Trophoblast cell (in vitro differentiated cells and primary cell): ENCODE data around the gene PALLD.

Experiments
- DNase-seq, 2 donors: peaks; one replicate each; pipeline ENCODE4 v3.0.0-alpha.2; 2016
- H2AFZ ChIP-seq: 2 replicates; pipeline ENCODE4 v1.6.1; 2013; ENCODE audit warnings: low read length, moderate library complexity, mild to moderate bottlenecking; ENCODE audit not compliant: insufficient read depth, poor library complexity
- H2AK5ac ChIP-seq: 2 replicates; pipeline ENCODE4 v1.6.1; 2013; ENCODE audit warnings: mild to moderate bottlenecking, low read length
- H2BK120ac ChIP-seq: 2 replicates; pipeline ENCODE4 v1.6.1; 2013; ENCODE audit warnings: low read length, mild to moderate bottlenecking, moderate library complexity; ENCODE audit not compliant: insufficient read depth, poor library complexity
- H2BK12ac ChIP-seq: 2 replicates; pipeline ENCODE4 v1.6.1; 2013; ENCODE audit warnings: mild to moderate bottlenecking, low read length, moderate library complexity
- H2BK5ac ChIP-seq: 2 replicates; pipeline ENCODE4 v1.6.1; 2013; ENCODE audit warnings: low read length, low read depth, moderate library complexity, mild to moderate bottlenecking; ENCODE audit not compliant: poor library complexity
- H3K14ac ChIP-seq: 2 replicates; pipeline ENCODE4 v1.6.1; 2013; ENCODE audit warnings: mild to moderate bottlenecking, low read length
- H3K18ac ChIP-seq: 2 replicates; pipeline ENCODE4 v1.6.1; 2013; ENCODE audit warnings: mild to moderate bottlenecking, low read length
- H3K23ac ChIP-seq: 2 replicates; pipeline ENCODE4 v1.6.1; 2013; ENCODE audit warnings: low read length
- H3K27ac ChIP-seq: 2 replicates; pipeline ENCODE4 v1.5.1; 2013; ENCODE audit warnings: low read depth, mild to moderate bottlenecking, inconsistent platforms, low read length, moderate library complexity
- H3K27me3 ChIP-seq: 2 replicates; pipeline ENCODE4 v1.6.1; 2013; ENCODE audit warnings: inconsistent platforms, mild to moderate bottlenecking, low read length, moderate library complexity; ENCODE audit not compliant: insufficient read depth
- H3K36me3 ChIP-seq, 2 experiments: 1 replicate in 1 of 2; 2 replicates in 1 of 2; pipeline ENCODE4 v1.6.1; 2013; ENCODE audit warnings: low read length in 2 of 2, mild to moderate bottlenecking in 2 of 2, moderate library complexity in 1 of 2; ENCODE audit not compliant: insufficient read depth in 2 of 2, control insufficient read depth in 1 of 2
- H3K4ac ChIP-seq: 2 replicates; pipeline ENCODE4 v1.6.1; 2013; ENCODE audit warnings: low read depth, mild to moderate bottlenecking, low read length, moderate library complexity
- H3K4me1 ChIP-seq, 2 experiments: 1 replicate in 1 of 2; 2 replicates in 1 of 2; pipeline ENCODE4 v1.6.1; 2013; ENCODE audit warnings: low read length in 2 of 2, mild to moderate bottlenecking in 2 of 2, moderate library complexity in 1 of 2; ENCODE audit not compliant: insufficient read depth in 2 of 2, control insufficient read depth in 1 of 2
- H3K4me2 ChIP-seq: 2 replicates; pipeline ENCODE4 v1.6.1; 2013; ENCODE audit warnings: inconsistent platforms, mild to moderate bottlenecking, low read length, moderate library complexity
- H3K4me3 ChIP-seq: 2 replicates; pipeline ENCODE4 v1.5.1; 2013; ENCODE audit warnings: mild to moderate bottlenecking, low read depth, low read length, inconsistent platforms
- H3K79me1 ChIP-seq: one replicate; pipeline ENCODE4 v1.6.1; 2013; ENCODE audit warnings: low read length
- H3K79me2 ChIP-seq: 2 replicates; pipeline ENCODE4 v1.6.1; 2013; ENCODE audit warnings: low read length, mild to moderate bottlenecking; ENCODE audit not compliant: control insufficient read depth, insufficient read depth, poor library complexity
- H3K9ac ChIP-seq: 2 replicates; pipeline ENCODE4 v1.6.1; 2013; ENCODE audit warnings: mild to moderate bottlenecking, low read length
- H3K9me3 ChIP-seq: 2 replicates; pipeline ENCODE4 v1.6.1; 2013; ENCODE audit warnings: low read depth, mild to moderate bottlenecking, control low read depth, inconsistent platforms, low read length; ENCODE audit not compliant: insufficient read depth
- H4K12ac ChIP-seq: 2 replicates; pipeline ENCODE4 v1.6.1; 2013; ENCODE audit warnings: low read depth, mild to moderate bottlenecking, low read length, moderate library complexity
- H4K8ac ChIP-seq: 2 replicates; pipeline ENCODE4 v1.6.1; 2013; ENCODE audit warnings: low read depth, mild to moderate bottlenecking, low read length, moderate library complexity
- H4K91ac ChIP-seq: one replicate; pipeline ENCODE4 v1.6.1; 2013; ENCODE audit warnings: low read depth, mild to moderate bottlenecking, low read length, moderate library complexity
- WGBS: extraction: QIAGEN DNeasy Blood & Tissue Kit; methylation state at CpG from one replicate; pipeline ENCODE4 v1.1.7; 2013; ENCODE audit warnings: missing lambda C conversion rate; ENCODE audit not compliant: insufficient read length, insufficient coverage; ENCODE audit errors: extremely low coverage; 5-methylcytosine and 5-hydroxymethylcytosine counted together

The PALLD gene

GRCh38 chr4:168486912-168487281 lies 10.0 kb upstream of the PALLD start:
- Histone ChIP-seq H2AFZ (no peak overlapping the region), H3K4me2 (no peak overlapping the region), H3K79me1 (peaks cover 2% of the 10 kb centered on the region), H3K36me3 (no peaks in the 10 kb centered on the region), H2BK12ac (no peak overlapping the region), H3K18ac (no peak overlapping the region), H3K9ac (no peak overlapping the region), H3K23ac (no peak overlapping the region), H4K91ac (no peak overlapping the region), H3K27ac (no peak overlapping the region), H3K14ac (no peak overlapping the region), H3K9me3 (no peaks in the 10 kb centered on the region), H3K4ac (no peak overlapping the region), H3K4me3 (no peak overlapping the region), H3K4me1 (peaks cover 0 to 6% of the 10 kb centered on the region in 2 experiments), H4K12ac (no peak overlapping the region), H2BK120ac (no peak overlapping the region), H3K27me3 (no peaks in the 10 kb centered on the region), H2AK5ac (no peak overlapping the region), H2BK5ac (no peak overlapping the region), H3K79me2 (no peaks in the 10 kb centered on the region), H4K8ac (no peak overlapping the region)
- DNase-seq = peak; percentile 43 to 73
- no CpG with 5 or more reads among the region's 1 CpG for WGBS

GRCh38 chr4:168487282-168488035 lies 9.4 kb upstream of the PALLD start:
- no peak overlapping the region for H3K23ac ChIP-seq
- H3K27ac ChIP-seq = no peak overlapping the region
- H3K4me3 ChIP-seq = no peak overlapping the region
- H3K27me3 ChIP-seq = no peaks in the 10 kb centered on the region
- no peaks in the 10 kb centered on the region for H3K79me2 ChIP-seq
- no peak overlapping the region for H3K18ac ChIP-seq
- no peak overlapping the region for H3K14ac ChIP-seq
- no peak overlapping the region for H4K8ac ChIP-seq
- no peak overlapping the region for H4K91ac ChIP-seq
- DNase-seq = peak; percentile 97 to 99
- no peak overlapping the region for H3K4ac ChIP-seq
- no peak overlapping the region for H3K9ac ChIP-seq
- peaks cover 2% of the 10 kb centered on the region for H3K79me1 ChIP-seq
- H2AK5ac ChIP-seq = no peak overlapping the region
- no peak overlapping the region for H2BK120ac ChIP-seq
- H2AFZ ChIP-seq = no peak overlapping the region
- H3K4me2 ChIP-seq = no peak overlapping the region
- no peak overlapping the region for H4K12ac ChIP-seq
- no peak overlapping the region for H2BK12ac ChIP-seq
- peaks cover 0 to 6% of the 10 kb centered on the region in 2 experiments for H3K4me1 ChIP-seq
- no peaks in the 10 kb centered on the region for H3K9me3 ChIP-seq
- 100% methylated on average over 1 of the region's 9 CpGs for WGBS
- no peaks in the 10 kb centered on the region for H3K36me3 ChIP-seq
- H2BK5ac ChIP-seq = no peak overlapping the region

- Histone ChIP-seq H3K14ac (no peak overlapping the region), H3K4me1 (peaks cover 0 to 6% of the 10 kb centered on the region in 2 experiments), H4K91ac (no peak overlapping the region), H3K4me3 (no peak overlapping the region), H3K18ac (no peak overlapping the region), H3K4me2 (no peak overlapping the region), H3K9me3 (no peaks in the 10 kb centered on the region), H2BK5ac (no peak overlapping the region), H3K27ac (no peak overlapping the region), H4K12ac (no peak overlapping the region), H3K4ac (no peak overlapping the region), H2BK12ac (no peak overlapping the region), H3K27me3 (no peaks in the 10 kb centered on the region), H3K9ac (no peak overlapping the region), H2AFZ (no peak overlapping the region), H2AK5ac (no peak overlapping the region), H3K36me3 (no peaks in the 10 kb centered on the region), H4K8ac (no peak overlapping the region), H2BK120ac (no peak overlapping the region), H3K23ac (no peak overlapping the region), H3K79me2 (no peaks in the 10 kb centered on the region), H3K79me1 (peaks cover 2% of the 10 kb centered on the region)
- no CpG with 5 or more reads among the region's 3 CpGs for WGBS
- peak in 1 of 2 donors; percentile 58 for DNase-seq
These were observed 8.0 kb upstream of the PALLD start for GRCh38 chr4:168488869-168489274.

GRCh38 chr4:168489616-168490015 lies 7.2 kb upstream of the PALLD start:
- Histone ChIP-seq H3K36me3 (no peaks in the 10 kb centered on the region), H3K18ac (no peak overlapping the region), H4K91ac (no peak overlapping the region), H3K27ac (no peak overlapping the region), H2AK5ac (no peak overlapping the region), H4K8ac (no peak overlapping the region), H2BK5ac (no peak overlapping the region), H3K27me3 (no peaks in the 10 kb centered on the region), H3K9me3 (no peaks in the 10 kb centered on the region), H2AFZ (no peak overlapping the region), H3K4ac (no peak overlapping the region), H3K79me2 (no peaks in the 10 kb centered on the region), H3K79me1 (peaks cover 2% of the 10 kb centered on the region), H3K4me1 (peaks cover 0 to 6% of the 10 kb centered on the region in 2 experiments), H3K14ac (no peak overlapping the region), H3K23ac (no peak overlapping the region), H3K4me2 (no peak overlapping the region), H3K9ac (no peak overlapping the region), H2BK12ac (no peak overlapping the region), H3K4me3 (no peak overlapping the region), H4K12ac (no peak overlapping the region), H2BK120ac (no peak overlapping the region)
- WGBS = no CpG with 5 or more reads among the region's 1 CpG
- no peak for DNase-seq
